ENCODE data around the gene SNAPC4. TPM values are rescaled to one million over a fixed set of nuclear protein-coding genes. Genes with fewer than 3 reads are reported as not detected.

SNAPC4 gene
- total RNA-seq, 6 experiments from 2014 or later, result 3.8 to 6.5 (median 5.4) TPM

- TF ChIP-seq, protein P1, sequence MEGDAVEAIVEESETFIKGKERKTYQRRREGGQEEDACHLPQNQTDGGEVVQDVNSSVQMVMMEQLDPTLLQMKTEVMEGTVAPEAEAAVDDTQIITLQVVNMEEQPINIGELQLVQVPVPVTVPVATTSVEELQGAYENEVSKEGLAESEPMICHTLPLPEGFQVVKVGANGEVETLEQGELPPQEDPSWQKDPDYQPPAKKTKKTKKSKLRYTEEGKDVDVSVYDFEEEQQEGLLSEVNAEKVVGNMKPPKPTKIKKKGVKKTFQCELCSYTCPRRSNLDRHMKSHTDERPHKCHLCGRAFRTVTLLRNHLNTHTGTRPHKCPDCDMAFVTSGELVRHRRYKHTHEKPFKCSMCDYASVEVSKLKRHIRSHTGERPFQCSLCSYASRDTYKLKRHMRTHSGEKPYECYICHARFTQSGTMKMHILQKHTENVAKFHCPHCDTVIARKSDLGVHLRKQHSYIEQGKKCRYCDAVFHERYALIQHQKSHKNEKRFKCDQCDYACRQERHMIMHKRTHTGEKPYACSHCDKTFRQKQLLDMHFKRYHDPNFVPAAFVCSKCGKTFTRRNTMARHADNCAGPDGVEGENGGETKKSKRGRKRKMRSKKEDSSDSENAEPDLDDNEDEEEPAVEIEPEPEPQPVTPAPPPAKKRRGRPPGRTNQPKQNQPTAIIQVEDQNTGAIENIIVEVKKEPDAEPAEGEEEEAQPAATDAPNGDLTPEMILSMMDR (IDR thresholded peaks at IDR 0.05), result no peak
- TF ChIP-seq POLR2A (IDR thresholded peaks at IDR 0.05), result no peak
- no peak for ATAC-seq
- Histone ChIP-seq H3K36me3 (peaks cover 0 to 27% (median 10%) of the 10 kb centered on the region in 4 donors), H3K27ac (no peak overlapping the region), H3K4me1 (peaks cover 0 to 19% (median 5%) of the 10 kb centered on the region in 4 donors), H3K27me3 (no peaks in the 10 kb centered on the region), H3K4me3 (no peak overlapping the region), H3K9me3 (no peaks in the 10 kb centered on the region)
- WGBS (ENCODE audit: insufficient coverage, low coverage, low lambda C conversion rate, missing lambda C conversion rate), result 82% methylated on average over 5 of the region's 18 CpGs
- no peak for DNase-seq
- intact Hi-C loops (cut with DNase I), result no loop called here
Observed at GRCh38 chr9:136401173-136401922, 1.4 kb upstream of the SNAPC4 start.

- ATAC-seq, result peak; percentile 5 to 33 (median 12)
- whole genome bisulfite sequencing (ENCODE audit: insufficient coverage, low coverage, low lambda C conversion rate, missing lambda C conversion rate), result 5% methylated on average over 4 of the region's 67 CpGs
- Histone ChIP-seq H3K9me3 (no peaks in the 10 kb centered on the region), H3K36me3 (peaks cover 0 to 20% (median 8%) of the 10 kb centered on the region in 4 donors), H3K4me1 (peaks cover 0 to 33% (median 13%) of the 10 kb centered on the region in 4 donors), H3K27me3 (no peaks in the 10 kb centered on the region), H3K4me3 (peak overlapping the region; percentile 96 to 99 (median 97)), H3K27ac (peak overlapping the region; percentile 23 to 55 (median 51))
- TF ChIP-seq, protein P1 (IDR thresholded peaks at IDR 0.05), result no peak
- no peak for TF ChIP-seq POLR2A (IDR thresholded peaks at IDR 0.05)
- intact Hi-C loops (cut with DNase I), result no loop called here
- peak in 1 of 3 donors; percentile 62 for DNase-seq
Observed at GRCh38 chr9:136399176-136400037, 563 bp downstream of the SNAPC4 start.

GRCh38 chr9:136398286-136398685 lies 1.7 kb downstream of the SNAPC4 start:
- intact Hi-C loops (cut with DNase I), result no loop called here
- Histone ChIP-seq H3K9me3 (no peaks in the 10 kb centered on the region), H3K4me3 (no peak overlapping the region), H3K27me3 (no peaks in the 10 kb centered on the region), H3K27ac (peak overlapping the region in 2 of 3 donors; percentile 51 to 55), H3K36me3 (peaks cover 0 to 27% (median 9%) of the 10 kb centered on the region in 4 donors), H3K4me1 (peaks cover 0 to 33% (median 13%) of the 10 kb centered on the region in 4 donors)
- no peak for TF ChIP-seq POLR2A (IDR thresholded peaks at IDR 0.05)
- 84% methylated on average over 5 of the region's 12 CpGs for WGBS (ENCODE audit: insufficient coverage, low coverage, low lambda C conversion rate, missing lambda C conversion rate)
- DNase-seq, result no peak
- no peak for ATAC-seq

DNA sequence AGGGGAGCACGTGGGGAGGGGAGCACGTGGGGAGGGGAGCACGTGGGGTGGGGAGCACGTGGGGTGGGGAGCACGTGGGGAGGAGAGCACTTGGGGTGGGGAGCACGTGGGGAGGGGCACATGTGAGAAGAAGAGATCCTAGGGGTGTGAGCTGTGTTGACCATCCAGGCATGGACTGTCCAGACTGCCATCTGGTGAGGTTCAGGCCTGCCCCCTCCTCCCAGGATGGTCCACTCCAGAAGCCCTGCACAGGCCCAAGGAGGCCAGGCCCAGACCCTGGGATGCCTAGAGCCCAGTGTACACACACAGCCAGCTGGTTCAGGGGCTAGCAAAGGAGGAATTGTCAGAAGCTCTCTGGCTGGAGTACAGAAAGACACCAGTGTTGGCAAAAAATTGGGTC lies 2.3 kb downstream of the SNAPC4 start:
- 73% methylated on average over 6 of the region's 6 CpGs for WGBS (ENCODE audit: insufficient coverage, low coverage, low lambda C conversion rate, missing lambda C conversion rate)
- DNase-seq, result no peak

More for the DNA sequence above, 2.3 kb downstream of the SNAPC4 start:
- TF ChIP-seq, protein P1 (IDR thresholded peaks at IDR 0.05), result no peak
- no peak for TF ChIP-seq POLR2A (IDR thresholded peaks at IDR 0.05)
- H3K27me3 ChIP-seq, result no peaks in the 10 kb centered on the region
- H3K4me1 ChIP-seq, result peaks cover 0 to 33% (median 13%) of the 10 kb centered on the region in 4 donors
- no peaks in the 10 kb centered on the region for H3K9me3 ChIP-seq
- H3K27ac ChIP-seq, result no peak overlapping the region
- peaks cover 0 to 34% (median 10%) of the 10 kb centered on the region in 4 donors for H3K36me3 ChIP-seq
- no peak overlapping the region for H3K4me3 ChIP-seq
- intact Hi-C loops (cut with DNase I), result no loop called here
- ATAC-seq, result no peak
